NCI-H1092 (cell line): Measurements from ENCODE around the gene FBN2.

ENCODE experiments used
- DNase-seq: peaks from one replicate; lab custom pipeline; 2025; lab: John Stamatoyannopoulos, UW

FBN2 gene

GRCh38 chr5:128305341-128305740, 232.7 kb downstream of the FBN2 start:
- no peak for DNase-seq

GRCh38 chr5:128304791-128305190, 233.3 kb downstream of the FBN2 start:
- no peak for DNase-seq

DNA sequence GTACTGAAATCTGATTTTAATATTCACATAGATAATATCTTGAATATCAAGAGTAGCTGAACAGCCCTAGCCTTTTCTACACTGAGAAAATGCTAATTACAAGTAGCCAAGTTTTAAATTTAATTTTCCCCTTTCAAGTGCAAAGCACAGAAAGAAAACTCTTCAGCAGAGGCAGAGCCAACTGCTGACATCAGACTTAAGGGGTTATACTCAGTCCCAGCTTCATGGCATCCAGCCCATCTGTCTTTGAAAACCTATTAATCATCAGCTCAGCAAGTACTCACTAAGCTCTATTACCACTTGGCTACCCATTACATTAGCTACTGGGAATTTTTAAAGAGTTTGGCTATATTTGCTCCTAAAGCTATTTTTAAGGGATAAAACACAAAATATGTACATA, 234.0 kb downstream of the FBN2 start:
- DNase-seq = no peak

- DNase-seq = no peak
Measured at GRCh38 chr5:128303593-128303992, 234.5 kb downstream of the FBN2 start.

DNA sequence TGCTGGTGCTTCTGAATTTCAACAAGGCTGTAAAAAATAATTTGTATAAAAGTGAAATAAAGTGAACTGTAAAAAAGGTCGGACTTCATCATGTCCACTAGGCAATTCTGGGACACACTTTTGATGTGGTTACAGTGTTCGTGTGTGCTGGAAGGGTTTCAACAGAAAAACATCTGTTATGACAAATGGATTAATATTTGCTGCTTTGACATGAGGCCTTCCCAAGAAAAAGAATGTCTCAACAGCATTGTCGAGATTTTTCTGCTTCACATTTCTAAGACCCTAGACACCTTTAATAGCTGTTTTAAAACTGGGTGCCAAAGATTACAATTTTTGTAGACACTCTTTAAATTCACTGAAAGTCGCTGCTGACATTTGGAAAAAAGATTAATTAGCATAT, 237.9 kb downstream of the FBN2 start:
- no peak for DNase-seq

DNA sequence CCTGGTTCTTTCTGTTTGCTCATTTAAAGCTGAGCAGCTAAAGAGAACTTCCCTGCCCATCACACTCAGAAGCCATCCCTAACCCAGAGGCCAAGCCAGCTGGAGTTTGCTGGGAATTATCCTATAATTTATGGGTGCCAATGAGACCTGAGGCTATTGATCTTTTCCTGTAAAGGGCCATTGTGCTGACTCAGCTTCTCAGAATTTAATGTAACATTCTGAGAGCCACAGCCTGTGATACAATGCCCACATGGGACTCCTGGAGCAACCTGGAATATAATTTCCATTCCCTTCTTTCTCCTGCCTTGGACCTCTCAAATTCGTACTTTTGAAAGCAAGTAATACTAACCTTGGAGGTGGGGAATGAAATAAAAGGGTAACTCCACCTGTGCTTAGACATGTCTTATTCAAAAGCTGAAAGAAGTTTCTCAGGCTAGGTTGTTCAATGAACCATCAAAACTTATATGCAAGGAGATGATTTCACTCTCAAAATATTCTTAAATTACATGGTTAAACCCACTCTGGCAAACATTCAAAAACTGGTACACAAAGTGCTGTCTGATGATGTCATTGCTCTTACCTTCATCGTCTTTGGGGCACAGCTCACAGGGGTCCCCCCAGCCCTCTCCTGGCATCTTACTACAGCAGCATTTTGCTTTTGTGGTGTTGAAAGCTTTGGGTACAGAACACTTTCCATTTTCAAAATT, 247.7 kb downstream of the FBN2 start:
- no peak for DNase-seq

DNA sequence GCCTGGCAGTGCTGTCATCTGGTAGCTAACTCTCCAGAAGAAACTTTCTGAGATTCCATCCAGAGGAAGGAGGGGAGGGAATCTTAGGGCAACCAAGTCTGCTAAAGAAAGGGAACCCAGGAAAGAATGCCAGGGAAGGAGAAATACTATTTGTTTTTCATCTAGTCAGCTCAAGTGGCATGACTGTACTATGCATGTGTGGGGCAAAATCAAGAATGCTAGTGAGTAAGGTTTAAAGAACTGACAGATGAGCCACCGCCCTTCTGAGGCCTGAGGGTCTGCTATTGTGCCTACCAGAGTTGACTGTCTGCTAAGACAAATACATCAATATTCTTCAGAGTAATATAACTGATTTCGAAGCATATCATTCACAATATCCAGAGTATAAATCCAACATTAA, 250.3 kb downstream of the FBN2 start:
- no peak for DNase-seq

- DNase-seq = no peak
Measured at GRCh38 chr5:128284236-128284635, 253.8 kb downstream of the FBN2 start.

DNA sequence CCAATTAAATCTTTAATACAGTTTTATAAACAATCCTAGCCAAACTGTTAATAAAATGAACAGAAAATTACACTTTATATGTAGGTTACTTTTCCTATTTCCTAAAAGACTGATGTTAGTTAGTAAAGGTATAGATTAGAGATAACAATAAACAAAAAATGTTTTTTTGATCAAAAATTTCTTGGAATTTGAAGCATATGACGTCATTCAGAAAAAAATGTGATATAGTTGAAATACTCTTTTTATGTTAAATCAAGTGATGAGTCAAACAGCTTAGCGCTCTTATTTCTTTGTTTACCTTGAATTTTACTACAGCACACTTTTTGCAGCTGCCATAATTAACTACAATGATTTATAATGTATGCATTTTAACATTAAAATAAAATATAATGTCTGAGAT, 258.7 kb downstream of the FBN2 start:
- DNase-seq = no peak

- no peak for DNase-seq
Measured at GRCh38 chr5:128276537-128277216, 261.4 kb downstream of the FBN2 start.

DNA sequence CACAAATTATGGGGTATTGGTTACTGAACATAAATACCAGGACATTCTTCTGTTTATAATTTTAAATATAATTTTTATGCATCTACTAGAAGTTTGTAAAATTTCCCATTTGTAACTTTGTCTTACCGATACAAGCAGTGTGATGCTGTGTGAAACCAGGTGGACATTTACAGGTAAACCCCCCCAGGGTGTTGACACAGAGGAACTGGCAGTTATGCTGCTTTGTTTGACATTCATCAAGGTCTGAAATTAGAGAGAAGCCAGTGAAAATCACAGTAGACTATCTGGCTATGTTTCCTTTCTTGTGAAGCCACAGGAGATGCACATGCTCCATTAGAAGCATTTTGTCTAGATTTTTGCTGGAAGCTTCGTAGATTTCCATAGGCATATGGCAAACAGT, 263.6 kb downstream of the FBN2 start:
- no peak for DNase-seq

GRCh38 chr5:128273736-128274135, 264.3 kb downstream of the FBN2 start:
- no peak for DNase-seq

DNA sequence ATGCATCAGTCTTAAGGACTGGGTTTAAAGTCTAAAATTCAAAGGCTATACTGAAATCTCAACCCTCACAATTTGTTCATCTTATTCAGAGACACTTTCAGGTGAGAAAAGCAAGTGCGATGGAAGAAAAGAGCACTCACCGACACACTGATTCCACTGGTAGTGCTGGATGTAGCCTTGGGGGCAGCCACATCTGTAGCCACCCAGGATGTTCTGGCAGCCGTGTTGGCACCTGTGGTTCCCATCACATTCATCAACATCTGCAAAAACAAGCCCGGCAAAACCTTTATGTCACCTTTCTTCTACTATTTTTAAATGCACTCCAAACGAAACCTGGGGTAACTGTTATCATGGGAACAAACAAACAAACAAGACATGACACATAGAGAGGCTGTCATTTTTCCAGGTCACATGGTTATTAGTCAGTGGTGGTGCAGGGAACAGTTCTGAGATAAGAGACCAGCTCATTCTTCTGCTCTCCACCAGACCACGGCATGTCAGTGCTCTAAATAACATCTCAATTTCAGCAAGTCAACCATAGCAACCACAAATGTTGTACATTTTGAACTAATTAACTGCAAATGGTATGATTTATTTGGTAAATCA, 266.1 kb downstream of the FBN2 start:
- no peak for DNase-seq

GRCh38 chr5:128271071-128271470, 267.0 kb downstream of the FBN2 start:
- no peak for DNase-seq

DNA sequence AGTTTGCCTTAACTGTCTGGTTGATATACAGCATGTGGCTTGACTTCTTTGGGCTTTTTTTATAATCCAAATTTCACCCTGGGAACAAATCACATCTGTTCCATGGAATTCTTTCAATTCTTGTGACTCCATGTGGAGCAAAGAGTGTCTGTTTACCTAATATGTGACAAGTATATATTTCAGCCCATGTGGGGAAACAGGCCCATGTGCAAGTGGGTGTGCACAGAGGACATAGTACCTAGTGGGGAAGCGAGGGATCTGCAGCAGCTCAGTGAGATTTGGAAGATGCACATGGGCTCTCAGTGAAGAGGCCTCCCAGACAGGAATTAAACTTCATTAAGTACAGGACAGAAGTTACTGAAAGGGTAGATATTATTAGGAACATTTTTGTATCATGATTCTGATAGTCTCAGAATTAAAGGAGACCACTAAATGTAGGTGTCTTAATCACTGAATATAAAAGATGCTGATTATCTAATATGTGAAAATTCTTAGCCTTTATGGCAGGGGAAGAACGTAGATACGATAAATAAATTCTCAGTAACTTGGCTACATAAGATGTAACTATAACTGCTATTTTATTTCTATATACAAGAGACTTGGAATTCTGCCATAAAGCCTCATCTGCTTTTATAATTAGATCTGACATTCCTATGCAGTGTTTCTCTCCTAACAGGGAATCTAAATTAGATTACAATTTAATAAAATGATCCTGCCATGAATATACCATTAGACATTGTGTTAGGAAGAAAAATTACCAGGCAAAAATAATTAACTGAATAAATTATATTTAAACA, 273.3 kb downstream of the FBN2 start:
- no peak for DNase-seq

- DNase-seq = no peak
Measured at GRCh38 chr5:128263357-128263756, 274.7 kb downstream of the FBN2 start.

GRCh38 chr5:128262911-128263310, 275.1 kb downstream of the FBN2 start:
- no peak for DNase-seq

DNA sequence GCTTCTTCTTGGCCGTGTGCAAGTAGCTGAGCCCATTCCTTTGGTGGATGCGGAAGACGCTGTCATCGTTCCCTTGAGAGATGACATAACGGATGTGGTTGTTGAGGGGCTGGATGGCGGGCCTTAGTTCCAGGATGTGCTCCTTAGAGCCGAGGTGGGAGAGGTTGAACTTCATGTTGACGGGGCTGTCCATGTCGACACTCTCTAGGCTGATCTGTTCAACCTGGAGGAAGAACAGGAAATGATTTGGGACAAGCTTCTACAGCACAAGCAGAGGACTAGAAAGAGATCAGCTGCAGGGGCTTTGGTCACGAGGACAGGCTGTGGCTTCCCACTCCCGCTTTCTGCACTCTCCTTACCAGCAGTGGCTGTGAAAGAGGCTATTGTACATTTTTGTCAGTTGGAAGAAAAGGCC, 278.4 kb downstream of the FBN2 start:
- DNase-seq = no peak

GRCh38 chr5:128258372-128258771, 279.7 kb downstream of the FBN2 start:
- no peak for DNase-seq

DNA sequence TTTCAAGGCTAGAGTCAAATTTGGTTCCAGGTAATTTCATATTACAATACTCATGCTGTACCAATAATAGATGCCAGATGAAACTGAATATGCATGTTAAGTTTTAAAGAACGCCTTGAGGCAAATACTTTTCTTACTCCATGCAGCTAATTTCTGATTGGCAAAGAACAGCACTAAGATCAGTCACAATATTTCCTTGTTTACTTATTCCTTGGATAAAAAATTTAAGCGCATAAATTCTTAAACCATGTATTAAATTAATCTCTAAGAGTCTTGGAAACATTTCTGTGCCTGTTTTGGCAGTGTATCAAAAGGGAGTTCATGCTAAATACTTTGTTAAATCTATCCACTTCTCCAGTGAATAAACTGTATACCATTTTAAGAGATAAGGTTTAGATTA, 281.0 kb downstream of the FBN2 start:
- DNase-seq = no peak

- DNase-seq = no peak
Measured at GRCh38 chr5:128254789-128255188, 283.3 kb downstream of the FBN2 start.

GRCh38 chr5:128253880-128254279, 284.2 kb downstream of the FBN2 start:
- no peak for DNase-seq

DNA sequence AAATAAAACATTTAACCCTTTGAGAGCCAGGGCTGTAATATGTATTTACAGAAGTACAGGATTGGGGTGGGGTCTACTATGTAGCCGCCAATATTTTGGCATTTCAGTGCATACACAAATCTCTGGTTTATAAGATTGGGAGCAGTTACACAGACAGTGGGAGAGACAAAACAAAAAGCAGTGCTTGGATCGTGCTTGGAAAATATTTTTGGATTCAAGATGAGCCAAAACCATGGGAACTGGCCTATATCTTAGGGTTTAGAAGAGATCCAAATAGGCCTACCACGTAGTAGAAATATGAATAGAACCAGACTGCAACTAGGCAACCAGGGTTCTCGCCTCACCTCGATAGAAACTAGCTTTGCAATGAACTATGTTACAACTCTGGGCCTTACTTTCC, 284.9 kb downstream of the FBN2 start:
- DNase-seq = no peak
